ENCODE measurements around the gene PSAP.

PSAP gene

GRCh38 chr10:71842856-71843686 lies 8.0 kb downstream of the PSAP start:
- Histone ChIP-seq H3K36me3 (ENCODE audit: low read length) (no peaks in the 10 kb centered on the region), H2AFZ (ENCODE audit: low read depth, low read length, severe bottlenecking) (no peak overlapping the region), H3K4me2 (ENCODE audit: low read depth, low read length, poor library complexity, severe bottlenecking) (no peak overlapping the region), H3K27me3 (ENCODE audit: low read length) (no peaks in the 10 kb centered on the region), H3F3A (ENCODE audit: insufficient read depth) (no peaks in the 10 kb centered on the region), H3K9me3 (ENCODE audit: insufficient read depth, low read length) (no peaks in the 10 kb centered on the region), H3K4me3 (ENCODE audit: insufficient read depth, low read length, poor library complexity, severe bottlenecking) (no peak overlapping the region), H3K79me2 (ENCODE audit: insufficient read depth, low read length) (peaks cover 12% of the 10 kb centered on the region), H4K20me1 (ENCODE audit: low read depth, low read length) (peaks cover 24% of the 10 kb centered on the region), H3K9ac (ENCODE audit: low read length) (no peak overlapping the region), H3K27ac (ENCODE audit: low read depth, low read length) (no peak overlapping the region), H3K9me2 (replicated peaks; ENCODE audit: insufficient read depth, low read length) (no peaks in the 10 kb centered on the region)
- no peak for TF ChIP-seq CTCF (IDR thresholded peaks at IDR 0.05; ENCODE audit: insufficient read depth, low read length, poor library complexity, severe bottlenecking)
- no peak for TF ChIP-seq EZH2phosphoT487 (conservative IDR thresholded peaks at IDR 0.05; ENCODE audit: low read length)

- H3K27ac ChIP-seq (ENCODE audit: low read depth, low read length) = no peak overlapping the region
- no peaks in the 10 kb centered on the region for H3K27me3 ChIP-seq (ENCODE audit: low read length)
- no peak overlapping the region for H3K4me3 ChIP-seq (ENCODE audit: insufficient read depth, low read length, poor library complexity, severe bottlenecking)
- no peaks in the 10 kb centered on the region for H3K36me3 ChIP-seq (ENCODE audit: low read length)
- H3K9me2 ChIP-seq (replicated peaks; ENCODE audit: insufficient read depth, low read length) = no peaks in the 10 kb centered on the region
- peaks cover 30% of the 10 kb centered on the region for H4K20me1 ChIP-seq (ENCODE audit: low read depth, low read length)
- H3K9me3 ChIP-seq (ENCODE audit: insufficient read depth, low read length) = no peaks in the 10 kb centered on the region
- H3F3A ChIP-seq (ENCODE audit: insufficient read depth) = no peaks in the 10 kb centered on the region
- no peak overlapping the region for H3K4me2 ChIP-seq (ENCODE audit: low read depth, low read length, poor library complexity, severe bottlenecking)
- TF ChIP-seq CTCF (IDR thresholded peaks at IDR 0.05; ENCODE audit: insufficient read depth, low read length, poor library complexity, severe bottlenecking) (no peak), EZH2phosphoT487 (conservative IDR thresholded peaks at IDR 0.05; ENCODE audit: low read length) (no peak)
- H3K9ac ChIP-seq (ENCODE audit: low read length) = no peak overlapping the region
- H2AFZ ChIP-seq (ENCODE audit: low read depth, low read length, severe bottlenecking) = no peak overlapping the region
- H3K79me2 ChIP-seq (ENCODE audit: insufficient read depth, low read length) = peaks cover 12% of the 10 kb centered on the region
Observed at GRCh38 chr10:71842422-71842821, 8.6 kb downstream of the PSAP start.

GRCh38 chr10:71840958-71841335 lies 10.1 kb downstream of the PSAP start:
- no peak for TF ChIP-seq EZH2phosphoT487 (conservative IDR thresholded peaks at IDR 0.05; ENCODE audit: low read length)
- no peak for TF ChIP-seq CTCF (IDR thresholded peaks at IDR 0.05; ENCODE audit: insufficient read depth, low read length, poor library complexity, severe bottlenecking)
- Histone ChIP-seq H3K9me3 (ENCODE audit: insufficient read depth, low read length) (no peaks in the 10 kb centered on the region), H2AFZ (ENCODE audit: low read depth, low read length, severe bottlenecking) (no peak overlapping the region), H3K9me2 (replicated peaks; ENCODE audit: insufficient read depth, low read length) (no peaks in the 10 kb centered on the region), H3K79me2 (ENCODE audit: insufficient read depth, low read length) (peaks cover 17% of the 10 kb centered on the region), H3K4me3 (ENCODE audit: insufficient read depth, low read length, poor library complexity, severe bottlenecking) (no peak overlapping the region), H3K36me3 (ENCODE audit: low read length) (no peaks in the 10 kb centered on the region), H3K9ac (ENCODE audit: low read length) (no peak overlapping the region), H3K4me2 (ENCODE audit: low read depth, low read length, poor library complexity, severe bottlenecking) (no peak overlapping the region), H3K27me3 (ENCODE audit: low read length) (no peaks in the 10 kb centered on the region), H3F3A (ENCODE audit: insufficient read depth) (no peaks in the 10 kb centered on the region), H3K27ac (ENCODE audit: low read depth, low read length) (no peak overlapping the region), H4K20me1 (ENCODE audit: low read depth, low read length) (peaks cover 30% of the 10 kb centered on the region)

Data from SU-DHL-6 (cell line).